ENCODE data around the gene DNAL1.

DNAL1 gene

DNA sequence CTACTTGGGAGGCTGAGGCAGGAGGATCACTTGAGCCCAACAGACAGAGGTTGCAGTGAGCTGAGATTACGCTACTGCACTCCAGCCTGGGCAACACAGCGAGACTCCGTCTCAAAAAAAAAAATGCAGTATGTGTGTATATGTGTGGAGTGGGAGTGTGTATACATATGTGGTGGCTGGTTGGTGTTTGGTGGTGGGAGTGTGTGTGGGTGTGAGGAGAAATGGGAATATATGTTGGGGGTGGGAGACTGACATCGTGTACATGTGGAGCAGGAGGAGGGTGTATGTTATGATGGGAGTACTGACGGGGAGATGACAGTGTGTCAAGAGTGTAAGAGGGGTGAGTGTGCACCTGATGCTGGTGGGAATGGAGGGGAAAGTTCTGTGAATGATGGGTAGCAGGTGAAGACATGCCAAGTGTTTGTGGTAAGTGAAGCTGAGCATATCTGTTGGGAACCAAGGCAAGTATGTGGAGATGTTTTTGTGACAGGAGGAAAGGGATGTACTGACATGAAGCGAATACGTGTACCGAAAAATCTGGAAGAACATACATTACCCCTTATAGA lies 65.2 kb downstream of the DNAL1 start:
- no peak for DNase-seq

DNA sequence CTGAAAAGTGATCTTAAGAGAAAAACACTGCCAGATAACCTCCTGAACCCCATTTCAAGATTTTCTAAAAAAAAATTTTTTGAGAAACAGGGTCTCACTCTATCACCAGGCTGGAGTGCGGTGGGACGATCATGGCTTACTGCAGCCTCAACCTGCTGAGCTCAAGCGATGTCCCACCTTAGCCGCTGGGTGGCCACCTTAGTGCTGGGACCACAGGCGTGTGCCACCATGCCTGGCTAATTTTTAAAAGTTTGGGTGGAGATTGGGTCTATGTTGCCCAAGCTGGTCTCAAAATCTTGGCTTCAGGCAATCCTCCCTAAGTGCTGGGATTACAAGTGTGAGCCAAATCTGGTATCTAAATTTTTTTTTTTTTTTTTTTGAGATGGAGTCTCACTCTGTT lies 66.0 kb downstream of the DNAL1 start:
- DNase-seq: no peak

DNA sequence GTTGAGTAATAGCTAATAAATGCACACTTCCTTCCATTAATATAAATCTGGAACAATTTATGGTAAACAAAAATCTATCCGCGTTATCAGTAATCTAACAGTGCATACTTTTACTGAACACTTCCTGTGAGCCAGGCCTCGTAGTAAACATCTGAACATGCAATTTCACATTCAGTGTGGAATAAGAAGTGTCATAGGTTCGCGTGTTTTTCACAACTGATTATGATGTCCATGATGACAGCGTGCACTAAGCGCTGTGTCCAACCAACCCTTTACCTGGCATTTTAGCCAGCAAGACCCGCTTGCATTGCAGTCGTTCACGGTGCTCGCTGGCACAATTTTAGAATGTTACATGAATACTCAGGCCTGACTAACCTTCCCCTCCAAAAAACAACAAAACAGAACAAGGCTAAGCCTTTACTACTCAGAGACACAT lies 67.3 kb downstream of the DNAL1 start:
- DNase-seq: no peak

DNA sequence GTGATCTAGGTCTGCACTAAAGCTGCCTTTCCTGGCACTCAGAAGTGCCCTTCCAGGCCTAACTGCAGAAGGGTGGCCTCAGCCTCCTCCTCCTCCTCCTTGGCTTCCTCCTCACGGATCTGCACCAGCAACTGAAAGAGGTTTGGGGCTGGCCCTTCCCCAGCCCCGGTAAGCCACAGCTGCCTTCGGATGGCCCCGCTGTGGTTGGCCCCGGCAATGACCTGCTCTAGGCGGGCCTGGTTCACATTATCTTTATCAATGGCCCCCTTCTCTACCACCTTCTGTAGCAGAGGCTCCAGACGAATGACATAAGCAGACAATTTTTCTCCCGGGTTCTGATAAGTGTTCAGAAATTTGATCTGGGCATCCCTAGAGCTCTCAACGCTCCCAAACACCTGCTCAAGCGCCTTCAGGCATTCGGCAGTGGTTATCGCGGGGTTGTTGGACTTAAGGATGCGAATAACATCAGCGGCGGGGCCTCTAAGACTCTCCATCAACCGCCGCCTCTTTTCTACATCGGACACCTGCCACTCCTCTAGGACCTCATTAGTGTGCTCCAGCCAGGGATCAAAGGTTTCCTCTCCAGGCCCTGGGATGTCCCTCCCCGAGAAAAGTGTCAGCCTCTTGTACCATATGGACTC lies 67.9 kb downstream of the DNAL1 start:
- no peak for DNase-seq

DNA sequence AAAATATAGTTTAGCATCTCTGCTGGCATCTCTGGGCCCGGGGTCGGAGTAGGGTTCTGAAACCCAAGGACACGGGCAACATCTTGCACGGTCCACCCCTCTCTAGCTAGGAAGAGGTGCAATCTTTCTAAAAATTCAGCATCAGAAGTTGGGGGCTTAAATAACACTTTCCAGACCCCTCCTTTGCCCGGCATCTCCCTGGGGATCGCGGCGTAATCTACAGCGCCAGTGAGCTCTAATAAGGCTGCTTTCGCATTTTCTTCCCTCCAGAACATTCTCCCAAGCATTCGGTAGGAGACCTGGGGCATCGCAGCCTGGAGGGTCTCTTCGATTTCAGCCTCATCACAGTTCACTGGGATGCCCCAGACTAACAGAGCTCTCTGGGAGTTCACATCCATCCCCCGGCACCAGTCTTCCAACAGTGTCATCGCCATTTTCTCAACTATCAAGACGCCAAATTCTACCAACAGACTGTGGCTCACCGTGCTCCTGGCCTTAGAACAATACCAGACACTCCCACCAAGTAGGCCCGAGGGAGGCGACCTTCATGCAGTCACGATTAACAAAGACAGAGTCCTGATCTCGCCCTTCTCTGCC lies 68.5 kb downstream of the DNAL1 start:
- DNase-seq: no peak

DNA sequence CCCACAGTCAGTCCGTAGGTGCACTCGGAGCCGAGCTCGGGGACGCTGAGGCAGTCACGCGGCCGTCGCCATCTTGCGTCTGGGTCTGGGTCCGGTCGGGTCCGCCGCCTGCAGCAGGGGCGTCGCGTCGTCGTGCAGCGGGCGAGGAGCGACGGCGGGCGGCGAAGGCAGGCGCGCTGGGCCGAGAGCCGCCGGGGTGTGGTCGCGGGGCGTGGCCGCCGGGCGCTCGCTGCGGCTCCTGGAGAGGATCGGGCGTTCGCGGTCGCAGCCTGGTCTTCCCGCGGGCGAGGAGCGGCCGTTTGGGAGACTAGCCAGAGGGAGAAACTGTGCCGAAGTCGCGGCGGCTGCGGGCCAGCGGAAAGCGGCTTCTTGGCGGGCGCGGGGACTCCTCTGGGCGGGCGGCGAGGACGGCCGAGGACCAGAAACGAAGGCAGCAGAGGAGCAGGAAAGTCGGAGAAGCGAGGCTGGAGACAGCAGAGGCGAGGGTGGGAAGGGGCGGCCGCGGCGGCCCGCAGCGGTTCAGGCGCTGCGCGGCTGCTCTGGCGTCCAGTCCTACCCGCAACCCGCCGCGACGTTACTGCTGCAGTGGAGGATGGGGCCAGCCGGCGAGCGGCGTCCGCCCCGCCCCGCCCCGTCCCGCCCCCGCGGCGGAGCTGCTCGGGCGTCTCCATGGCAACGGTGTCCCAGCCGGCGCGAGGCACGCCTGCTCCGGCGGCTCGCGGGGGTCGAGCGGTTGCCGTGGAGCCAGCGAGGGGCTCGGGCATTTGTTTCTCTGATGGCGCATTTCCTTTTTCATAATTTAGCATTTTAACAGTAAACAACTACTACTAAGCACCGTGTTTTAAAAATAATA lies 69.2 kb downstream of the DNAL1 start, which contains the start of gene PNMA1:
TSS of gene PNMA1 (minus strand) at position 582 of the 853 bp plus-strand sequence. CDS start 745 bp downstream, outside the sequence.
- peak; percentile 59 for DNase-seq

DNA sequence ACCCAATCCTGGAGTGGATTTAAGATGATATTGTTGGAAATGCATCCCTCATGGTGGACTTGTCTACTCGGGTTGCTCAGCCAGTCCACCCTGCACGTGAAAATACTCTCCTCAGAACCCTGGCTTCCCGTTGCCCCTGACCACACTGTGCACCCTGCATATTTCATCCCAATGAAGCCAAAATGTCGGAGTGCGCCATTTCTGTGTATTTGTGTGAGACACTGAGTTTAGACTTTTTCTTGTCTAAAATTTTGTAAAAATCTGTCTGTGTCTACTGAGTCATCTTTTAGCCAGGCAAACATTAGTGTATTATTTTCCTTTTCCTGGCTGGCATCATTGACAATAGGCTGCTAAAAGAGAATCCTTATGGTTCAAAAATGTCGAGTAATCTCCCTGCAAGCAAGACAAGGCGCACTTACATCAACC lies 69.9 kb downstream of the DNAL1 start:
- DNase-seq: no peak

DNA sequence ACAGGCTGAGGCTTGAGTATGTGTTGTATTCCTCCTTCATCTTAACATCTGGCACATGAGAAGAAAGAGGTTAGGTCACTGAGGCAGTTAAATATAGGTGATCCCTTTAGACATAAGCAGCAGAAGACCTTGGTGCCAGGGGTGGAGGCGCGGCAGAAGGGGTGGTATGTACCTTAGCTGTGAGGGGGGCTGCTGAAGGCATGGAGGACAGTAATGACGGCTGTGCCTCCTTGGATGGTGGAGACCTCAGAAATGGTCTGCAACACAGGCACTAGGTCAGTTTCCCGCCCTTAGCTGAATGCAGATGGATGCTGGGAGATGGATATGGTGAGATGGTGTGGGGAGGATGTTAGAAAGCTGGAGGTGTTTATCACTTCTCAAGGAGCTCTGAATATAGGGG lies 70.9 kb downstream of the DNAL1 start:
- no peak for DNase-seq

DNA sequence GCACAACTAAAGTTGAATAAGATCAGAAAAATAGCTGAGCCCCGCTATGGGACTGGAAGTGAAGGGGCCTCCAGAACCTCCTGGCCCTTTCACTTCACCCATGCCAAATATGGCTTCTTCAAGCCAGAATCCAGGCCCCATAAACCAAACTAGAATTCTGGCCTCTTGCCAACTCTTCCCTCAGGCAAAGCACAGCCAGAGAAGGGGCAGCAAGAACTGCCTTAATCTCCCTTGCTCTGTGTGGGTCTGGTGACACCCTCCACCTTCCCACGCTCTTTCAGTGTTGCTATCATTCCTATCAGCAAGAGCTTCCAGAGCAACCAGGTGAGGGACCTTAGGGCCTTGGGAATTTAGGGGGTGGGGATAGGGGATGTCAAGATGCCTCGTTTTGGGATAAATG lies 72.5 kb downstream of the DNAL1 start:
- DNase-seq: no peak

DNA sequence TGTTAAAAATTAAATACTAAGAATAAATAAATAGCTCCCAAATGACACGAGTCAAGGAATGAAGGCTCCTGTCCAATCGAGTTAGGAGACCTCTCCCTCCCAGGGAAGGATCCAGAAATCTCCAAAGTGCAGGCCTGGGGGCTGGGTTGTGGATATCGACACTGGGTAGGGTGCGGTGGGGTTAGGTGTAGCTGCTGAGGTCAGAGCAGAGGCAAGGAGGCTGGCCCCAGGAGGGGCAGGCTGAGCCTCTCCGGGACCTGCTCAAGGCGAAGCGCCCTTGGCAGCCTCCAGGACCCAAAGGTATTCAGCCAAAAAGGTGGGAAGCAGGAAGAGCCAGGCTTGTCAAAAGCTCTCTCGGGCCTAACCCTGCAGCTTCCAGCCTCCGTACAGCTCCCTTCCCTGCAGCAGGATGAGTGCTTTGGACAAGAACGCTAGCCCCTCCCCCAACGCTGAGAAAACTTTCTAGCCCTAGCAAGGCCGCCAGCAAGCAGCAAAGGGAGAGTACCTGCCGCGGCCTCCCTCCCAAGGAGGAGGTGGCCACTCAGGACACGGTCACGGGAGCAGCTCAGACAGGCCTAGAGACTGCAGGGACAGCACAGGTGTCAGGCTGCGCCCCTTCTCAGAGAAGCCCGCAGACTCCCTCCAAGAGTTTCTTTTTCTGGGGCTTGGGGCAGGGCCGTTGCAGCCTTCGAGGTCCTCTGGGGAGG lies 73.1 kb downstream of the DNAL1 start:
- no peak for DNase-seq

DNA sequence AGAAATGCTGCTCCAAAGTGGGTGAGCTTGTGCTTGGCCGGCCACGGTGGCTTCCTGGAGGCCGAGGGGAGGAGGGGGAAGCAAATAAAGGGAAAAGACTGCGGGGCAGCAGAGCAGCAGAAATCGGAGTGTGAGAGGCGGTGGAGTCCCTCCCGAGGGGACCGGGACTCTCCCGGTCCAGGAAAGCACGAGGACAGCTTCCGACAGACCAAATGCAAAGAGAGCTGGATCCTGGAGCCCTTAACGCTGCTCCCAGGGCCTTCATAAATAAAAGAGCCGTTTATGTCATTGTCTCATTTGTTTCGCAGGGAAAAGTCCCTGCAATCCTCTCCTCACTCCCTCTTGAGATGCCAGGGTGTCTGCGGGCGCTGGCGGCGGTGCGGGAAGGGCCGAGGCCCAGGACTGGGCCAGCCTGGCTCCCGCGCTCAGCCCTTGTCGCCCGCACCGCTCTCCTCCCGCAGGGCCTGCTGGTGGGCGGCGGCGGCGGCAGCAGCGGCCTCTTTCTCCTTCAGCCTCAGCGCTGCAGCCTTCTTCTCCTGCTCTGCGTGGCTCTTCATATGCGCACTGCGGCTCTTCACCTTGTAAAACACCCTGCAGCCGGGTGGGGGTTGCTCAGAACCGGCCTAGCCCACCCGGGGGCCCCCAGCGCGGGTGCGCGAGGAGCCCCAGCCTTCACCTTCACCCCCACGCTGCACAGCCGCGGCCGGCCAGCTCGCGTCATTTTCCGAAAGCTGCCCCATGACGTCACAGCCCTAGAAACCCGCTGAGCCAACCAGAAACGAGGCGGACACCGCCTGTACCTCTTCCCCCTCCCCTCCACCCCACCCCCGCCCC lies 73.8 kb downstream of the DNAL1 start:
- no peak for DNase-seq

DNA sequence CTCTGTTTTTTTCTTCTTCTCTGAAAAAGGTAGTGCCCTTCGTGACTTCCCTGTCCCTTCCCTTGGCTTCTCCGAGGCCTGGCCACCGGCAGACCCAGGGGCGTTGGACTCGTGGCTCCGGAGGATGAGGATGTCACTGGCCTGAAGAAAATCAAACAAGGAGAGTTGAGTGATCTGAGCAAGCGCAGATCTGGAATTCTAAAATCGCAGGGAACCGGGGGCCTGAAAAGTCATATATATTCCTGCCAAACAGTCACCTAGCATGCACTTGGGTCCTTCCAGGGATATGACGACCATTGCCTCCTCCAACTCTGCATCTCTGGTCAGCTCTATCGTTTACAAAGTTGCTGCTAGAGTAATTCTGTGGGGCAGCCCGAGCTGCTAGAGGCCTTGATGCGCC lies 74.6 kb downstream of the DNAL1 start:
- DNase-seq: no peak

DNA sequence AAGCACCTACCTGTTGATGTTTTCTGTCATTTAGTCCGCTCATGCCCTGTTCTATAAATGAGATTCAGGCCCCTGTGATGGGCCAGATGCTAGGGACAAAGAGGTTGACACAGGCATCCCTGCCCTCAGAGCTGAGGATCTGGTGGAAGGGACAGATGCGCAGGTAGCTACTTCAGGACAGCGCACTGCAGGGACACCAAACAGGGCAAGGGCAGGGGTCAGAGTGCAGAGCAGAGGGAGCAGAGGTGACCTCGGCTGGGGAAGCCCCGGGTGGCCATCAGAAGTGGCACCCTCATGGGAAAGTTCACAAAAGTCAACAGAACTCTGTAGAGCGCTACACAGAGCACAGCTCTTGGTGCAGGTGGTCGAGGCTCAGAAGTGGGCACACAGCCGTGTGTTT lies 75.0 kb downstream of the DNAL1 start:
- DNase-seq: no peak

DNA sequence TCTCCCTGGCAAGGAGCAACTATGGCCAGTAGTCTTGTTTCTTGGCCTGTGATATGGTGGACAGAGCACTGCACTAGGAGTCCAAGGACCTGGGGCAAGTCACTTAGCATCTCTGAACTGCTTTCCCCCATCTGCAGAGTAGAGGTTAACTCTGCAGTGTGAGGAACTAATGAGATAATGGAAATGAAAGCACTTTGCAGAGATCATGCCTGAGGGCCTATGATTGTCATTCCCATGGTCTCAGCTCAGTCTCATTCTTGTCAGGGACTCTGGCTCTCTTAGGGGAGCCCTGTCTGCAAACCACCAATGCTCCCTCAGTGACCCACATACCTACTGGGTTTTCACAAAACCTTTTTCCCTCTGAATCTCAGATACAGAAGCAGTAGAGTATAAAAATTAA lies 75.8 kb downstream of the DNAL1 start:
- DNase-seq: no peak

DNA sequence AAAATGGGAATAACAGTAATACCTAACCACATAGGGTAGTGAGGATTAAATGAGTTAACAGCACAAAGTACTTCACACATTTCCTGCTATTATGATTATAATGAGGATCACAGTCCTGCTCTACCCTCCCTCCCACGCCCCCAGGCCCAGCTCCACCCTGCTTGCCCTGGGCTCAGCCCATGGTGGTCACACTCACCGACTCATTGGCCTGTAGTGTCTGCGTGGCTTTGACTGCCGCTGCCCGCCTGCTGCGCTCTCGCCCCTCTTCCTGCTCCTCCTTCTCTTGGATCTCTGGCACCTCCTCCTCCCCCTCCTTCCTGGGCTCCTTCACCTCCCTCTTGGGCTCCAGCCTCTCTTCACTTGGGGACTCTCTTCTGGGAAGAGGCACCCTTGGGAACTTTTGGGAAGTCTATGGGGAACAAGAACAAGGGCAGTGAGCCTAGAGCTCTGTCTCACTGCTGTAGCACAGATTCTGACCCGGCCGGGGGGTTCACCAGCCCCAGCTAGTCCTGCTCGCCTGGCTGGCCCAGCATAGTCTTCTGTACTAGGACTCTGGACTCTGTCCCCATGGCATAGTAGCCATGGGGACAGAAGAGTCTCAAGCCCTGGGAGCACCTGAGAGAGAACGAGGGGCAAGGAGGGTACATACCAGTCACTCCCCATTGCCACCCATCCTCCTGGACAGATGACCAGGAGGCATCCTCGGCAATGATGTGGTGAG lies 76.5 kb downstream of the DNAL1 start:
- no peak for DNase-seq

DNA sequence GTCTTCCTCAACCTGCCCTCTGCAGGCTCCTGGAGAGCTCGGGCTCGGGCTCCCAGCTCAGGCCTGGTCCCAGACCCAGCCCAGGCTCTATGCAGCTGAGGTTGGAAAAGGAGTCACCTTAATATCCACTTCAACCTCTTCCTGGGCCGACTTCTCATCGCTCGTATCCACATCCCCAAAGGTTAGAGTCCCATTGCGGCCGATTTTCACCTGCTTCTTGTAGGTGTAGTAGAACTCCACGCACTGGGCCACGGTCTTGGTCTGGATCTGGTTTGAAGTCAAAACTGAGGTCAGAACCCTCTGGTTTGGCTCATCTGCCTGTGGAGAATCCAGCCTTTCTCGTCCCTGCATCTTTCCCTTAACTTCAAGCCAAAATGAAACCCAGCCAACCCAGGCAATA lies 77.8 kb downstream of the DNAL1 start:
- DNase-seq: no peak

DNA sequence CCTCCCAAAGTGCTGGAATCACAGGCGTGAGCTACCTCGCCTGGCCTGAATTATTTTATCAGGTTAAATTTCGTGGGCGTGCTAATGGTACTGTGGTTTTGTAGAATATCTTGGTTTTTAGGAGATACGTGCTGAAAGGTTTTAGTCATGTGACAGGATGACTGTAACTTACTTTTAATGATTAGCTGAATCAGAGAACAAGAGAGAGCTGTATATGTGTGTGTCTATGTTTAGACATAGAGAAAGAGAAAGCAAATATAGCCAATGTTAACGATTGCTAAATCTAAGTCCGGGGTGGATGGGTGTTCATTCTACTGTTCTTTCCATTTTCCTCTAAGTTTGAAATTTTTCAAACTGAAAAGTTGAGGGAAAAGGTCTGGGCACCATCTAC lies 78.6 kb downstream of the DNAL1 start:
- no peak for DNase-seq

DNA sequence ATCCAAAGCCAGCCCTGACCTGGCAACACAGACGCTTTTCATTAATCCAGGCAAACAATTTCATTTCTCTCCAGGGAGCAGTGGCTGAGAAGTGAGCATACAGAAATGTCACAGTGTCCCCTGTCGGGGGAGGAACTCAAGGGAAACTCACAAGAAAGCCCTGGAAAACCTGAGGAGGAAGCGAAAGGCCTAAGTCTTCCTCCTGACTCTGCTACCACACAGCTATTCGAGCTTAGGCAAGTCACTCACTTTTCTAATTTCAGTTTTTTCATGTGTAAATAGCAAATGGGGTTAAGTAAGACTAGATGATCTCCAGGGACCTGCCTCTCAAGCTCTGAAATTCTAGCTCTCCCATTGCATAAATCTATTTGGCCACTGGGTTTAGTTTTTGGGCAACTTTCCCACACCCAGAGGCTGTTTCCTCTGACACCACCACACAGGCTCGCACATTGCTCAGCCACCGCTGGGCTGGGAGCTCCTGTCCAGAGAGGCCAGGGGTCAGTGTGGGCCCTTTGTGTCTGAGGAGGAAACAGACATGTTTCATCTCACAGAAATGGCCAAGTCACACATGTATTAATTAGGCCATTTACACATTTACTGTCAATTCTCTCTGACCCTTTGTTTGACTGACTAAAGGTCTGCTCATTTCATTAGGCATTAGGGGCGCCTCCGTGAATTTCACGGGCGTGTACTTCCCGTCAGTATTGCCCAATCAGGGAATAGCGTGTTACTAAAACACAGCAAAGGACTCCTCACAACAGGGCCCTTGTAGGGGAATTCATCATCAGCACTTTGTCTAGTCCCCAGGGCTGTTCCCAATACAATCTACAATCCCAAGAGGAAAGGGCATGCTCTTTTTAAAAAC lies 79.2 kb downstream of the DNAL1 start:
- DNase-seq: no peak

DNA sequence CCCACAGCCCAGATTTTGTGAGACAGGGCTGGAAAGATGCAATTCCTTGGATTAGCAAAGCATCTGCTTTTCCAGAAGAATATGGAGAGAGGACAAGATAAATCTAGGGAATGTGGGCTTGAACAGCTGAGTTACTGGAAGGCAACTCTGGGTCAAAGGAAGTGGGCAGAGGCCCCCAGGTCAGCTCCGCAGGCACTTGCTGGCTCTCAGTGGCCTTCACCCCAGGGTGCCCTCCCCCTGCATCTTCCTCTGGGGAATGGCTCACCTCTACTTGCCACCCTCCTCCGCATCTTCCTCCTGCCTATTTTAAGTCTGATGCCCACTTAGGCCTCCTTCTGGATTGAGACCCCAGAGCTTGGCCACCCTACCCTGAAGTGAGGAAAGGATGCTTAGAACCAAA lies 79.9 kb downstream of the DNAL1 start:
- no peak for DNase-seq

Data from NCI-H1694 (cell line).